HepG2 (cell line): ENCODE measurements around the gene METAP1. TPM values are rescaled to one million over a fixed set of nuclear protein-coding genes. Genes with fewer than 3 reads are reported as not detected.

Experiments
- ATAC-seq: fragments of 200-7000 bp; cut with Tn5 transposase; 3 replicates; pipeline ENCODE4 v1.9.1; 2020; ENCODE audit warnings: mild to moderate bottlenecking, moderate library complexity
- BruUV-seq: library from RNA; stranded (reverse); fragments of 400-500 nt; replicated peaks from 2 replicates; lab custom pipeline; 2021; lab: Mats Ljungman, UMichigan
- CTCF ChIA-PET: fragments of 300-600 bp; formaldehyde crosslinking; extraction: SDS; loops from one replicate; lab custom pipeline; 2021; ENCODE audit warnings: low total read pairs, inconsistent platforms, low intra/inter-chr PET ratio; lab: Yijun Ruan, JAX
- POLR2A ChIA-PET: fragments of 350-600 bp; sonication (Branson Sonifier 250); formaldehyde crosslinking; loops from one replicate; lab custom pipeline; 2020; ENCODE audit warnings: antibody characterized with exemption, inconsistent platforms; lab: Yijun Ruan, JAX
- DNase-seq: peaks from one replicate; pipeline ENCODE4 v3.0.0-alpha.2; 2015; ENCODE audit warnings: low spot score
- FAIRE-seq: peaks from 3 replicates; lab custom pipeline; 2011; peaks lifted over from hg19 to GRCh38; lab: Jason Lieb, UNC
- H2AFZ ChIP-seq: one replicate; pipeline ENCODE4 v1.6.1; 2011; ENCODE audit warnings: low read length, inconsistent platforms
- H3K27ac ChIP-seq: fragments of 300-600 bp; 3 replicates; pipeline ENCODE4 v1.8.0; 2011; ENCODE audit warnings: mixed run types, mild to moderate bottlenecking, mixed read lengths, low read length, inconsistent platforms; ENCODE audit not compliant: insufficient read depth; ENCODE audit errors: extremely low read length
- H3K27me3 ChIP-seq, 2 experiments: fragments of 200-600 bp in 1 of 2; 2 replicates in 1 of 2; 3 replicates in 1 of 2; pipeline versions ENCODE4 v1.6.0 to v1.8.0; 2011; ENCODE audit warnings: low read length in 2 of 2, mild to moderate bottlenecking in 2 of 2, moderate library complexity in 2 of 2, inconsistent platforms in 1 of 2; ENCODE audit not compliant: insufficient read depth in 2 of 2, control insufficient read depth in 1 of 2
- H3K36me3 ChIP-seq, 2 experiments: fragments of 200-600 bp in 1 of 2; replicated peaks in 1 of 2; 2 replicates in 1 of 2; 3 replicates in 1 of 2; pipeline versions ENCODE4 v1.5.1 to v1.8.0; 2011; ENCODE audit warnings: low read length in 2 of 2, inconsistent platforms in 1 of 2; ENCODE audit not compliant: insufficient read depth in 2 of 2, control insufficient read depth in 1 of 2
- H3K4me1 ChIP-seq: 2 replicates; pipeline ENCODE4 v1.5.1; 2012; ENCODE audit warnings: low read length, inconsistent platforms; ENCODE audit not compliant: insufficient read depth
- H3K4me2 ChIP-seq: 2 replicates; pipeline ENCODE4 v1.6.0; 2011; ENCODE audit warnings: low read depth, low read length, inconsistent platforms
- H3K4me3 ChIP-seq, 3 experiments: fragments of 200-600 bp in 1 of 3; sonication (generic), shearing (Covaris generic) in 1 of 3; replicated peaks in 1 of 3; 2 replicates each; pipeline ENCODE4 v1.5.1; 2011 to 2016; ENCODE audit warnings: low read length in 3 of 3, inconsistent platforms in 2 of 3, low read depth in 2 of 3, mild to moderate bottlenecking in 2 of 3, control low read depth in 1 of 3, mixed read lengths in 1 of 3; ENCODE audit not compliant: insufficient read depth in 1 of 3
- H3K79me2 ChIP-seq: one replicate; pipeline ENCODE4 v1.6.1; 2011; ENCODE audit warnings: low read length, inconsistent platforms; ENCODE audit not compliant: insufficient read depth
- H3K9ac ChIP-seq: 2 replicates; pipeline ENCODE4 v1.6.0; 2011; ENCODE audit warnings: mild to moderate bottlenecking, low read depth, low read length, inconsistent platforms; ENCODE audit not compliant: insufficient read depth
- H3K9me3 ChIP-seq: 2 replicates; pipeline ENCODE4 v1.5.1; 2012; ENCODE audit warnings: mild to moderate bottlenecking, low read length
- H4K20me1 ChIP-seq: 2 replicates; pipeline ENCODE4 v1.6.0; 2011; ENCODE audit warnings: inconsistent platforms, mild to moderate bottlenecking, low read length, moderate library complexity; ENCODE audit not compliant: insufficient read depth
- IKZF4 ChIP-seq: sonication (generic); formaldehyde crosslinking; IDR thresholded peaks from 2 replicates; pipeline ENCODE4 v1.5.1; 2020; ENCODE audit warnings: borderline replicate concordance, mild to moderate bottlenecking, low read depth, missing genetic modification reagents; ENCODE audit errors: not compliant biosample characterization
- RAD51 ChIP-seq: fragments of 450-650 bp; IDR thresholded peaks from 2 replicates; pipeline ENCODE4 v1.6.1; 2016; ENCODE audit warnings: borderline replicate concordance
- TGIF2 ChIP-seq: IDR thresholded peaks from 2 replicates; pipeline ENCODE4 v1.6.1; 2016; ENCODE audit warnings: control low read depth, missing compliant biosample characterization
- ZNF225 ChIP-seq: sonication (generic); formaldehyde crosslinking; IDR thresholded peaks from 2 replicates; pipeline ENCODE4 v1.4.0; 2020; ENCODE audit warnings: mild to moderate bottlenecking, missing genetic modification reagents
- ZNF431 ChIP-seq: sonication (generic); formaldehyde crosslinking; IDR thresholded peaks from 2 replicates; pipeline ENCODE4 v1.9.0; 2022; ENCODE audit warnings: missing genetic modification reagents, low read depth, mild to moderate bottlenecking, borderline replicate concordance
- ZNF619 ChIP-seq: sonication (generic); formaldehyde crosslinking; IDR thresholded peaks from 2 replicates; pipeline ENCODE4 v1.4.0; 2020; ENCODE audit warnings: mild to moderate bottlenecking, missing genetic modification reagents
- WGBS: methylation state at CpG from one replicate; pipeline ENCODE4 v1.1.6; 2017; ENCODE audit warnings: low lambda C conversion rate; 5-methylcytosine and 5-hydroxymethylcytosine counted together
- in situ Hi-C: cut with HindIII; loops from 2 replicates; pipeline ENCODE4 v1.10.0; 2017; ENCODE audit warnings: low pct_unique_long_range_greater_than_20kb; ENCODE audit not compliant: extremely low pct_ligation_motif_present
- intact Hi-C: fragments of 100-400 bp; cut with micrococcal nuclease; formaldehyde crosslinking; loops from one replicate; pipeline ENCODE4 v1.10.0; 2022; ENCODE audit not compliant: unreplicated experiment
- polyA plus RNA-seq, 8 experiments: library from polyadenylated mRNA; depleted of rRNA in 3 of 8; stranded (reverse) in 7 of 8; unstranded in 1 of 8; fragments of >200 nt; fragmentation: Illumina TruSeq in 4 of 8; extraction: Trizol in 4 of 8; gene quantifications; 2 replicates each; pipeline versions ENCODE4 v1.2.1 to v1.2.3, GENCODE V29; 2011 to 2016; ENCODE audit warnings: low read depth in 4 of 8, missing spikeins in 1 of 8, mixed read lengths in 1 of 8; ENCODE audit not compliant: insufficient read depth in 1 of 8
- total RNA-seq, 5 experiments: library from RNA; depleted of rRNA; stranded (reverse); fragments of >200 nt; fragmentation: Illumina TruSeq; extraction: Trizol; gene quantifications; 2 replicates each; pipeline ENCODE4 v1.2.3, GENCODE V29; 2016; ENCODE audit warnings: low read depth in 1 of 5

METAP1 gene
- total and polyA plus RNA-seq, 2 of the 13 experiments (the other 11 are each of a cell fraction or from before 2014, with no cell fraction given): 44.9 to 53.5 TPM

DNA sequence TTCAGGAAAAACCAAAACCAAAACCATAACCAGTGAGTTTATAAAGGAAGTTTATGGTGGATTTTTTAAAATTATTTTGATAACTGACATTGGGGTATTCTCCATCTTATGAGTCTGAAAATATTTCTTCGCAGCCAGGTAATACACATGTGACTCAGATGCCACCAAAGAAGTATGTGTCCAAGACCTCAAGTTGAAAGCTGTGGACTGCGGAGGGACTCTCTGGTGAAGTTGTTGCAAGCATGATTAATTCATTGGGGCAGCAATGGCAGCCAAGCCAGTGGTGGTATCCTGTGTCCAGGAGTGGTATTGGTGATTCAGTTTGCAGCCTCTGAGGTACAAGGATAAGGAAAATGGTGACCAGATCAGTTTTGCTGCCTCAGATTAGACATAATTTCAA is 107.1 kb downstream of the METAP1 start:
- no peak for FAIRE-seq
- no peaks in the 10 kb centered on the region for H4K20me1 ChIP-seq
- no peaks in the 10 kb centered on the region for H3K4me1 ChIP-seq
- DNase-seq: no peak
- ATAC-seq: no peak
- H3K27me3 ChIP-seq: no peaks in the 10 kb centered on the region
- in situ Hi-C loops: no loop called here
- no peaks in the 10 kb centered on the region for H3K36me3 ChIP-seq
- ChIA-PET CTCF (no interaction called here), POLR2A (interaction anchor here (1.2 kb wide), 1 partner anchor 41 kb away, joined by 3 read pairs; the partner anchor contains the start of gene ADH4)
- BruUV-seq: no TSS peak
- H3K4me3 ChIP-seq: no peak overlapping the region
- H3K79me2 ChIP-seq: no peaks in the 10 kb centered on the region
- H3K27ac ChIP-seq: no peak overlapping the region
- no peak overlapping the region for H2AFZ ChIP-seq
- TF ChIP-seq TGIF2 (CRISPR knock-in tag): no peak
- TF ChIP-seq ZNF431 (CRISPR knock-in tag): no peak
- no peak for TF ChIP-seq RAD51
- no peak for TF ChIP-seq IKZF4 (CRISPR knock-in tag)
- no peak for TF ChIP-seq ZNF619
- H3K9me3 ChIP-seq: no peaks in the 10 kb centered on the region
- no peak overlapping the region for H3K4me2 ChIP-seq
- intact Hi-C loops: no loop called here
- no peak overlapping the region for H3K9ac ChIP-seq
- 98% methylated on average over 2 of the region's 2 CpGs for WGBS

DNA sequence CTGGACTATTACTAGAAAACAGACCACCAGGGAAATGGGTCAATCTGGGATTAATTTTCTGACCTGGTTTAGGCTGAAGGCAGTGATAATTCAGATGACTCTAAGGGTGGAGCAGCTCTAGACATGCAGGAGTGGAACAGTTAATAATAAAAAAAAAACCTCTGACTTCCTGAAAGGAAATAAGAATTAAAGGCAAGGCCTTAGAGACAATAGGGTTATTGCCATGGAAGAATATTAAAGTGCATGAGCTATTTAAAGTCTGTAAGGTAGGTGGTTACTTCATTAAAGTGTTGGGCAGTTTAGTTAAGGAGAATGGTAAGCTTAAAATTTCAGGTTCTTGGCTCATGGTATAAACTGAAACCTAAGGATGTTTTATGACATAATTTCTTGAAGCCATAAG is 107.6 kb downstream of the METAP1 start:
- Histone ChIP-seq H3K27ac (no peak overlapping the region), H3K36me3 (no peaks in the 10 kb centered on the region), H3K27me3 (no peaks in the 10 kb centered on the region), H3K4me3 (no peak overlapping the region), H2AFZ (no peak overlapping the region), H4K20me1 (no peaks in the 10 kb centered on the region), H3K9me3 (no peaks in the 10 kb centered on the region), H3K9ac (no peak overlapping the region), H3K4me1 (no peaks in the 10 kb centered on the region), H3K4me2 (no peak overlapping the region), H3K79me2 (no peaks in the 10 kb centered on the region)
- no peak for FAIRE-seq
- CTCF ChIA-PET: no interaction called here
- in situ Hi-C loops (no loop called here), intact Hi-C loops (no loop called here)
- DNase-seq: no peak
- ATAC-seq: no peak
- POLR2A ChIA-PET: interaction anchor here (1.2 kb wide), 1 partner anchor 40 kb away, joined by 3 read pairs; the partner anchor contains the start of gene ADH4
- TF ChIP-seq ZNF225 (CRISPR knock-in tag): no peak
- no TSS peak for BruUV-seq
